ENCODE measurements around the gene FZR1. TPM values are rescaled to one million over a fixed set of nuclear protein-coding genes. Genes with fewer than 3 reads are reported as not detected.

The FZR1 gene
- total RNA-seq, 4 donors from 2014 or later, result 18.6 to 31.8 (median 25.7) TPM

- Histone ChIP-seq H3K9me3 (no peaks in the 10 kb centered on the region), H3K27me3 (peaks cover 0 to 8% of the 10 kb centered on the region in 2 donors), H3K36me3 (no peaks in the 10 kb centered on the region), H3K4me3 (no peak overlapping the region), H3K27ac (no peak overlapping the region), H3K4me1 (peaks cover 0 to 18% (median 2%) of the 10 kb centered on the region in 4 donors)
- TF ChIP-seq CTCF (IDR thresholded peaks at IDR 0.05) (no peak), EP300 (IDR thresholded peaks at IDR 0.05) (no peak), POLR2A (IDR thresholded peaks at IDR 0.05) (no peak)
- WGBS, 2 donors, result 75 to 84% methylated on average over 8 of the region's 8 CpGs
- no peak for DNase-seq (ENCODE audit: low spot score in 2 of 2)
Observed at GRCh38 chr19:3474010-3474409, 32.1 kb upstream of the FZR1 start.

- DNase-seq (ENCODE audit: low spot score in 2 of 2), result no peak
- H3K27me3 ChIP-seq, result peaks cover 0 to 12% of the 10 kb centered on the region in 2 donors
- H3K9me3 ChIP-seq, result no peaks in the 10 kb centered on the region
- no peak overlapping the region for H3K4me3 ChIP-seq
- H3K4me1 ChIP-seq, result peaks cover 0 to 12% (median 2%) of the 10 kb centered on the region in 4 donors
- no peak overlapping the region for H3K27ac ChIP-seq
- TF ChIP-seq POLR2A (IDR thresholded peaks at IDR 0.05) (no peak), CTCF (IDR thresholded peaks at IDR 0.05) (no peak), EP300 (IDR thresholded peaks at IDR 0.05) (no peak)
- whole genome bisulfite sequencing, 2 donors, result 72 to 73% methylated on average over 2 of the region's 2 CpGs
- no peaks in the 10 kb centered on the region for H3K36me3 ChIP-seq
Observed at GRCh38 chr19:3474614-3475013, 31.5 kb upstream of the FZR1 start.

- H3K9me3 ChIP-seq, result no peaks in the 10 kb centered on the region
- H3K27ac ChIP-seq, result no peak overlapping the region
- H3K36me3 ChIP-seq, result no peaks in the 10 kb centered on the region
- peaks cover 0 to 21% of the 10 kb centered on the region in 2 donors for H3K27me3 ChIP-seq
- TF ChIP-seq POLR2A (IDR thresholded peaks at IDR 0.05) (no peak), EP300 (IDR thresholded peaks at IDR 0.05) (no peak), CTCF (IDR thresholded peaks at IDR 0.05) (no peak)
- no peak overlapping the region for H3K4me3 ChIP-seq
- 77 to 80% methylated on average over 4 of the region's 4 CpGs for WGBS, 2 donors
- no peak for DNase-seq (ENCODE audit: low spot score in 2 of 2)
- H3K4me1 ChIP-seq, result peaks cover 0 to 8% (median 2%) of the 10 kb centered on the region in 4 donors
Observed at GRCh38 chr19:3475449-3475848, 30.7 kb upstream of the FZR1 start.

- DNase-seq (ENCODE audit: low spot score in 2 of 2), result no peak
- Histone ChIP-seq H3K27ac (no peak overlapping the region), H3K9me3 (no peaks in the 10 kb centered on the region), H3K27me3 (peaks cover 0 to 34% of the 10 kb centered on the region in 2 donors), H3K4me1 (peaks cover 0 to 5% (median 2%) of the 10 kb centered on the region in 4 donors), H3K36me3 (no peaks in the 10 kb centered on the region), H3K4me3 (no peak overlapping the region)
- TF ChIP-seq POLR2A (IDR thresholded peaks at IDR 0.05) (no peak), CTCF (IDR thresholded peaks at IDR 0.05) (no peak)
- WGBS, 2 donors, result 86 to 89% methylated on average over 2 of the region's 2 CpGs
Observed at GRCh38 chr19:3476830-3477229, 29.3 kb upstream of the FZR1 start.

GRCh38 chr19:3477506-3477905 lies 28.6 kb upstream of the FZR1 start:
- Histone ChIP-seq H3K36me3 (no peaks in the 10 kb centered on the region), H3K27ac (no peak overlapping the region), H3K4me1 (no peaks in the 10 kb centered on the region), H3K27me3 (peaks cover 0 to 41% of the 10 kb centered on the region in 2 donors), H3K9me3 (no peaks in the 10 kb centered on the region), H3K4me3 (no peak overlapping the region)
- DNase-seq (ENCODE audit: low spot score in 2 of 2), result no peak
- no peak for TF ChIP-seq POLR2A (IDR thresholded peaks at IDR 0.05)
- no peak for TF ChIP-seq EP300 (IDR thresholded peaks at IDR 0.05)
- no peak for TF ChIP-seq CTCF (IDR thresholded peaks at IDR 0.05)
